Lung (tissue), 12 donors: Measurements from ENCODE around the gene MMP17. TPM values are rescaled to one million over a fixed set of nuclear protein-coding genes. Genes with fewer than 3 reads are reported as not detected.

Source experiments
- ATAC-seq: fragments of 200-7000 bp; cut with Tn5 transposase; one replicate; pipeline ENCODE4 v1.9.1; 2020; ENCODE audit warnings: moderate number of reproducible peaks; ENCODE audit not compliant: insufficient read depth, low FRiP score
- DNase-seq, 3 donors: peaks; one replicate each; pipeline ENCODE4 v3.0.0-alpha.2; 2013 to 2017
- H3K27ac ChIP-seq, 2 donors: one replicate each; pipeline ENCODE4 v1.5.1; 2013; ENCODE audit warnings: mild to moderate bottlenecking in 2 of 2, moderate library complexity in 2 of 2, control low read depth in 1 of 2, inconsistent platforms in 1 of 2, low read depth in 1 of 2, low read length in 1 of 2
- H3K27me3 ChIP-seq, 3 donors: one replicate each; pipeline ENCODE4 v1.5.1; 2013; ENCODE audit warnings: low read length in 2 of 3; ENCODE audit not compliant: control insufficient read depth in 3 of 3, insufficient read depth in 3 of 3
- H3K36me3 ChIP-seq, 4 donors: one replicate each; pipeline ENCODE4 v1.5.1; 2013; ENCODE audit warnings: low read length in 4 of 4, mild to moderate bottlenecking in 1 of 4, moderate library complexity in 1 of 4; ENCODE audit not compliant: control insufficient read depth in 4 of 4, insufficient read depth in 4 of 4
- H3K4me1 ChIP-seq, 5 donors: one replicate each; pipeline ENCODE4 v1.5.1; 2013; ENCODE audit warnings: low read length in 5 of 5, mild to moderate bottlenecking in 2 of 5, moderate library complexity in 1 of 5; ENCODE audit not compliant: control insufficient read depth in 5 of 5, insufficient read depth in 5 of 5
- H3K4me3 ChIP-seq: one replicate; pipeline ENCODE4 v1.5.1; 2013; ENCODE audit warnings: mild to moderate bottlenecking, control low read depth, moderate library complexity
- H3K9ac ChIP-seq, 2 donors: one replicate each; pipeline ENCODE4 v1.5.1; 2013; ENCODE audit warnings: low read length in 2 of 2, control low read depth in 1 of 2; ENCODE audit not compliant: insufficient read depth in 1 of 2
- H3K9me3 ChIP-seq, 4 donors: one replicate each; pipeline ENCODE4 v1.5.1; 2013; ENCODE audit warnings: low read length in 3 of 4, mild to moderate bottlenecking in 1 of 4, moderate library complexity in 1 of 4; ENCODE audit not compliant: control insufficient read depth in 4 of 4, insufficient read depth in 3 of 4
- WGBS, 2 donors: extraction: QIAGEN DNeasy Blood & Tissue Kit; methylation state at CpG; one replicate each; pipeline ENCODE4 v1.1.7; 2013; 5-methylcytosine and 5-hydroxymethylcytosine counted together
- polyA plus RNA-seq, 2 donors: library from polyadenylated mRNA; stranded (reverse); fragments of 200-250 nt; gene quantifications; one replicate each; pipeline ENCODE4 v1.2.1, GENCODE V29; 2013
- total RNA-seq, 2 donors: library from RNA; depleted of rRNA in 1 of 2; stranded (reverse); fragments of >200 nt in 1 of 2; gene quantifications; one replicate each; pipeline ENCODE4 v1.2.1, GENCODE V29; 2014 to 2021
- TF ChIP-seq, protein P1 (sequence below): IDR thresholded peaks from 2 replicates; pipeline ENCODE4 v1.5.1; 2012; ENCODE audit warnings: mild to moderate bottlenecking; ENCODE audit errors: control extremely low read depth, extremely low read depth
- donor health status: control.
- donor health status: control.
- donor health status: Bipolar disorder and iron deficiency.
- donor health status: healthy.
- donor health status: DM: yes; HTN: yes; CAD: no.

The MMP17 gene
- total and polyA plus RNA-seq, 4 donors: 1.7 to 5.6 (median 3.9) TPM

DNA sequence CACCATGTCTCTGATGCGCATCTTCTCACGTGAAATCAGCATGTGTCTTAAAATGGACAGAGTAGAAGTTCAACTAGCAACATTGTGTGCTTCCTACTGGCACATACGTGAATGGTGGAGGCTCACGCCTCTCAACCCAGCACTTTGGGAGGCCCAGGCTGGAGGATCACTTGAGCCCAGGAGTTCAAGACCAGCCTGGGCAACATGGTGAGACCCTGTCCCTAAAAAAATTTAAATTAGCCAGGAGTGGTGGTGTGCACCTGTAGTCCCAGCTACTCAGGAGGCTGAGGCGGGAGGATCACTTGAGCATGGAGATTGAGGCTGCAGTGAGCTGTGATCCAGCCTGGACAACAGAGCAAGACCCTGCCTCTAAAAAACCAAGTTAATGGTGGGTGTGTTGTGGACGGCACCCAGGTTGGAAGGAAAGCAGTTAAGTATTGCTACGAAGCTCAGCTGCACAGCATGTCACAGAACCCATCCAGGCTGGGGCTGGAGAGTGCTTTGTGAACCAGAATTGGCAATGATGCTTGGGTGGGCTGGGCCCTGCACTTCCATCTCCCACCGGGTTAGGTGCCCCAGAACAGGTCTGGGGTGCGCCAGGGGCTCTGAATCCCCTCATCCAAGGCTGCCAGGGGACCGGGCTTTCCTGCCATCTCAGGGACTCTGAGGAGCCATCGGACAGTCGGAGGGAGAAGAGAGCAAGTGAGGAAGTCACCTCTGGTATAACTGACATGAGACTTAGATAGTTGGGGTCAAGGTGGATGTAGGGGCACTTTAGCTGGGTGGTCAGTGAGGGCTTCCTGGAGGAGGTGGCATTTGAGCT lies 33.3 kb downstream of the MMP17 start:
- Histone ChIP-seq H3K9ac (no peak overlapping the region), H3K4me1 (peaks cover 0 to 8% (median 0%) of the 10 kb centered on the region in 5 donors), H3K9me3 (peaks cover 0 to 1% (median 0%) of the 10 kb centered on the region in 4 donors), H3K27ac (no peak overlapping the region), H3K36me3 (no peaks in the 10 kb centered on the region), H3K4me3 (no peak overlapping the region), H3K27me3 (peaks cover 0 to 2% (median 0%) of the 10 kb centered on the region in 3 donors)
- ATAC-seq (no peak), DNase-seq (no peak)
- 86 to 87% methylated on average over 12 of the region's 12 CpGs for WGBS, 2 donors
- TF ChIP-seq, protein P1, sequence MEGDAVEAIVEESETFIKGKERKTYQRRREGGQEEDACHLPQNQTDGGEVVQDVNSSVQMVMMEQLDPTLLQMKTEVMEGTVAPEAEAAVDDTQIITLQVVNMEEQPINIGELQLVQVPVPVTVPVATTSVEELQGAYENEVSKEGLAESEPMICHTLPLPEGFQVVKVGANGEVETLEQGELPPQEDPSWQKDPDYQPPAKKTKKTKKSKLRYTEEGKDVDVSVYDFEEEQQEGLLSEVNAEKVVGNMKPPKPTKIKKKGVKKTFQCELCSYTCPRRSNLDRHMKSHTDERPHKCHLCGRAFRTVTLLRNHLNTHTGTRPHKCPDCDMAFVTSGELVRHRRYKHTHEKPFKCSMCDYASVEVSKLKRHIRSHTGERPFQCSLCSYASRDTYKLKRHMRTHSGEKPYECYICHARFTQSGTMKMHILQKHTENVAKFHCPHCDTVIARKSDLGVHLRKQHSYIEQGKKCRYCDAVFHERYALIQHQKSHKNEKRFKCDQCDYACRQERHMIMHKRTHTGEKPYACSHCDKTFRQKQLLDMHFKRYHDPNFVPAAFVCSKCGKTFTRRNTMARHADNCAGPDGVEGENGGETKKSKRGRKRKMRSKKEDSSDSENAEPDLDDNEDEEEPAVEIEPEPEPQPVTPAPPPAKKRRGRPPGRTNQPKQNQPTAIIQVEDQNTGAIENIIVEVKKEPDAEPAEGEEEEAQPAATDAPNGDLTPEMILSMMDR: no peak

DNA sequence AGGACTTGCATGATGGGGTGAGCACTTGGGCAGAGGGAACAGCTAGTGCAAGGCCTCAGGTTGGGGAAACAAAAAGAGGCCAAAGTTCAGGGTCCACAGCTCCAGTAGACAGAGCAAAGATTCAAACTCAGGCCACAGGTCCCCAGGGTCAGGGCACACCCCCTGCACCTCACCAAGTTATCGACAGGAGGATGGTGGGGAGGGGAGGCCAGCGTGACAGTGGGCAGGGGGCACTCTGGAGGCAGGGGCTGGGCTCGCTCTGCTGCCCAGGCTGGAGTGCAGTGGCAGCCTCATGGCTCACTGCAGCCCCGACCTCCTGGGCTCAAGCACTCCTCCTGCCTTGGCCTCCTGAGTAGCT lies 33.9 kb downstream of the MMP17 start:
- DNase-seq (no peak), ATAC-seq (no peak)
- 69 to 79% methylated on average over 4 of the region's 4 CpGs for WGBS, 2 donors
- peaks cover 0 to 8% (median 0%) of the 10 kb centered on the region in 5 donors for H3K4me1 ChIP-seq
- TF ChIP-seq, protein P1: no peak
- no peaks in the 10 kb centered on the region for H3K36me3 ChIP-seq
- no peak overlapping the region for H3K4me3 ChIP-seq
- H3K9ac ChIP-seq: no peak overlapping the region
- H3K27ac ChIP-seq: no peak overlapping the region
- H3K9me3 ChIP-seq: peaks cover 0 to 1% (median 0%) of the 10 kb centered on the region in 4 donors
- H3K27me3 ChIP-seq: peaks cover 0 to 2% (median 0%) of the 10 kb centered on the region in 3 donors

DNA sequence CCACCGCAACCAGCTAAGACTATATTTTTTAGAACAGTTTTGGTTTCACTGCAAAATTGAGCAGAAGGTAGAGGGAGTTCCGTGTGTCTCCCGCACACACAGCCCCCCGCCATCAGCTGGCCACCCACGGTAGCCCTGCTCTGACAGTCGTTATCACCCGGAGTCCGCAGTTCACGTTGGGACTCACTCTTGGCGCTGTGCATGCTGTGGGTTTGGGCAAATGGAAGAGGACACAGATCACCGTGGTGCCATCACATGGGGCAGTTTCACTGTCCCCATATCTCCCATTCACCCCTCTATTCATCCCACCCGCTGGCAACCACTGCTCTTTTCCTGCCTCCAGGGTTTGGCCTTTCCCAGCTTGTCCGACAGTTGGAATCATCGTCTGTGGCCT lies 34.4 kb downstream of the MMP17 start:
- WGBS, 2 donors: 68 to 72% methylated on average over 14 of the region's 14 CpGs

More for the DNA sequence above, 34.4 kb downstream of the MMP17 start:
- peaks cover 0 to 2% (median 0%) of the 10 kb centered on the region in 3 donors for H3K27me3 ChIP-seq
- H3K4me1 ChIP-seq: peaks cover 0 to 8% (median 0%) of the 10 kb centered on the region in 5 donors
- H3K36me3 ChIP-seq: no peaks in the 10 kb centered on the region
- H3K9me3 ChIP-seq: peaks cover 0 to 1% (median 0%) of the 10 kb centered on the region in 4 donors
- no peak for DNase-seq
- no peak for ATAC-seq
- H3K27ac ChIP-seq: no peak overlapping the region
- no peak overlapping the region for H3K9ac ChIP-seq
- H3K4me3 ChIP-seq: no peak overlapping the region
- TF ChIP-seq, protein P1: no peak
